Measurements from ENCODE around the gene LIG3.
"Not testable (repeated sequence)": the region's sequence is repeated elsewhere in the genome, so short reads cannot be mapped to it uniquely, and the experiment has no call there.

The LIG3 gene

DNA sequence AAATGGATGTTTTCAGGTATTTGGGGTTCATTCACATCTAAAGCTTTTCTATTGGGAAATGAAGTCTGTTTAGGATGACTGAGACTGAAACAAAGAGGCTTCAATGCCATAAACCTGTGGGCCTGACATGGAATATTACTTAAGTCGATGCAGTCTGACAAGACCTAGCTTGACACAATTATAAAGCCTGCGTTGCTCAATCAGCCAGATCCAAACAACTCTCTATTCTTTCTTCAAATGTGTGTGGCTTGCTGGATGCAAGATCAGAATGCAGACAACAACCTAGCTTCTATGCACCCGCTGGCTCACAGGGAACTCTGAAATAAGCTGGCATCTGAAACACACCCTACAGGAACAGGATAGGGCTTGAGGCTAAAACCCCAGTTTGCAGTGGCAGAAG is 43.2 kb downstream of the LIG3 start:
- no peaks in the 10 kb centered on the region for H3K79me2 ChIP-seq (ENCODE audit: insufficient read depth, low read length)
- H3K9me3 ChIP-seq (ENCODE audit: insufficient read depth, low read length, severe bottlenecking), result no peaks in the 10 kb centered on the region
- H3K4me1 ChIP-seq (ENCODE audit: insufficient read depth, low read length), result peaks cover 15% of the 10 kb centered on the region
- no peak overlapping the region for H2AFZ ChIP-seq (ENCODE audit: low read depth, low read length)
- H3K27me3 ChIP-seq (ENCODE audit: insufficient read depth, low read length, poor library complexity), result no peaks in the 10 kb centered on the region
- H3K4me2 ChIP-seq (ENCODE audit: insufficient read depth, low read length), result no peak overlapping the region
- DNase-seq (no peak), ATAC-seq (ENCODE audit: insufficient read depth, low read depth) (no peak)
- H3K27ac ChIP-seq (ENCODE audit: low read length), result peak overlapping the region; percentile 79
- H4K20me1 ChIP-seq (ENCODE audit: insufficient read depth, low read length), result no peaks in the 10 kb centered on the region
- H3K9ac ChIP-seq (ENCODE audit: low read depth, low read length), result no peak overlapping the region
- H3K4me3 ChIP-seq (ENCODE audit: low read depth in 1 of 2, low read length in 2 of 2), result no peak overlapping the region
- TF ChIP-seq, protein P1, sequence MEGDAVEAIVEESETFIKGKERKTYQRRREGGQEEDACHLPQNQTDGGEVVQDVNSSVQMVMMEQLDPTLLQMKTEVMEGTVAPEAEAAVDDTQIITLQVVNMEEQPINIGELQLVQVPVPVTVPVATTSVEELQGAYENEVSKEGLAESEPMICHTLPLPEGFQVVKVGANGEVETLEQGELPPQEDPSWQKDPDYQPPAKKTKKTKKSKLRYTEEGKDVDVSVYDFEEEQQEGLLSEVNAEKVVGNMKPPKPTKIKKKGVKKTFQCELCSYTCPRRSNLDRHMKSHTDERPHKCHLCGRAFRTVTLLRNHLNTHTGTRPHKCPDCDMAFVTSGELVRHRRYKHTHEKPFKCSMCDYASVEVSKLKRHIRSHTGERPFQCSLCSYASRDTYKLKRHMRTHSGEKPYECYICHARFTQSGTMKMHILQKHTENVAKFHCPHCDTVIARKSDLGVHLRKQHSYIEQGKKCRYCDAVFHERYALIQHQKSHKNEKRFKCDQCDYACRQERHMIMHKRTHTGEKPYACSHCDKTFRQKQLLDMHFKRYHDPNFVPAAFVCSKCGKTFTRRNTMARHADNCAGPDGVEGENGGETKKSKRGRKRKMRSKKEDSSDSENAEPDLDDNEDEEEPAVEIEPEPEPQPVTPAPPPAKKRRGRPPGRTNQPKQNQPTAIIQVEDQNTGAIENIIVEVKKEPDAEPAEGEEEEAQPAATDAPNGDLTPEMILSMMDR (IDR thresholded peaks at IDR 0.05; ENCODE audit: borderline replicate concordance, extremely low read depth, low read length, poor library complexity, severe bottlenecking), result no peak
- H3K36me3 ChIP-seq (ENCODE audit: insufficient read depth, low read length), result peaks cover 35% of the 10 kb centered on the region

DNA sequence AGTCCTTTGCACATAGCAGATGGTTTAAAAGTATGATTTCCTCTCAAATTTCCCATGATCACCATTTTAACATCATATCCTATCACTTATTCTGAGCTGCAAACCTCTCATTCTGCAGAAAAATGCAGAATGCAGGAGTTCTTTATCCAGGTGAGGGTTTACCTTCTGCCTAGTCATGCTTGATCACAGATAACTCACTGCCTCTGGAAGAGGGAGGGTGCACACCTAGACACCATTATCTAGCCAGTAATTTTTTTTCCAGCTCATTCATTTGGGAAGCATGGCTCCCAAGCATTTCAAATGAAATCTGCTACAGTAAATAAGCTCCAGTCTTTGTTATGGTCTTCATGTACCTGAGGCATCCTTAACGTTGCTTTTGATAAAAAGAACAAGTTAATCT is 45.2 kb downstream of the LIG3 start:
- Histone ChIP-seq H3K27me3 (ENCODE audit: insufficient read depth, low read length, poor library complexity) (no peaks in the 10 kb centered on the region), H3K9ac (ENCODE audit: low read depth, low read length) (no peak overlapping the region), H2AFZ (ENCODE audit: low read depth, low read length) (no peak overlapping the region), H4K20me1 (ENCODE audit: insufficient read depth, low read length) (no peaks in the 10 kb centered on the region), H3K4me1 (ENCODE audit: insufficient read depth, low read length) (peaks cover 15% of the 10 kb centered on the region), H3K9me3 (ENCODE audit: insufficient read depth, low read length, severe bottlenecking) (no peaks in the 10 kb centered on the region), H3K79me2 (ENCODE audit: insufficient read depth, low read length) (no peaks in the 10 kb centered on the region), H3K4me3 (ENCODE audit: low read depth in 1 of 2, low read length in 2 of 2) (no peak overlapping the region), H3K27ac (ENCODE audit: low read length) (no peak overlapping the region), H3K4me2 (ENCODE audit: insufficient read depth, low read length) (no peak overlapping the region), H3K36me3 (ENCODE audit: insufficient read depth, low read length) (peaks cover 22% of the 10 kb centered on the region)
- DNase-seq (no peak), ATAC-seq (ENCODE audit: insufficient read depth, low read depth) (no peak)
- no peak for TF ChIP-seq EZH2 (IDR thresholded peaks at IDR 0.05; ENCODE audit: borderline replicate concordance, low read depth, low read length, severe bottlenecking)

- not testable (repeated sequence) for H3K9ac ChIP-seq (ENCODE audit: low read depth, low read length); H3K27ac ChIP-seq (ENCODE audit: low read length)
These were observed 47.8 kb downstream of the LIG3 start for GRCh38 chr17:35028097-35028496.

DNA sequence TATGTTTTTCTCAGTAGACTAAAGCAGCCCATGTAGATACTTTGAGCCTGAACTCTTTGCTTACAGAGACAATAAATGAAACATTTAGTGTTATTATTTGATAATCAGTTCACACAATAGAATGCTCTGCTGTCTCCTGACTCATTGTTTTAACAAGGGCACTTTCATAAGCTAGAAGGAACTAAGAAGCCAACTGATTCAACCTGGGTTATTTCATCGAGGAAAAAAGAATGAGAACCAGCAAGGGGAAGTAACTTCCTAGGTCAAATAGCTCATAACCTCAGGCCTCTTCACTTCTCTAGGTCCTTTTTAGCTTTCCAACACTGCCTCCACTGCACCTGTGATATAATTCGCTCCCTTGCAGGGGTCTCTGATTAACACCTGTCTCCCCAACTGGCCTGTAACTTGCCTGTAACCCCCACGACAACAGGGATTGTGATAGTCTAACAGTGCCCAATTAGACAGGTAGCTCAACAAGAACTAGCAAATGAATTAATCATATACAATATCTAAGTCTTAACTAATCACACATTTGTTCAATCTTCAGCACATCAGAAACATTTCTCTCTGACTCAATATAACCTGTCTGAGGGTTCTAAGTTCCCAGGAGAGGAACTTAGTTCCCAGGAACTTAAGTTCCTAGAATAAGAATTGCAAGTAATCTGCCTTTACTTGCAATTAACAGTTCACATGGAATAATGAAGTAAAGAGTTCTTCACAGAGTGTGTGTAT is 48.4 kb downstream of the LIG3 start:
- H3K4me3 ChIP-seq (ENCODE audit: low read depth in 1 of 2, low read length in 2 of 2), result no peak overlapping the region
- no peak overlapping the region for H3K27ac ChIP-seq (ENCODE audit: low read length)
- H3K36me3 ChIP-seq (ENCODE audit: insufficient read depth, low read length), result peaks cover 10% of the 10 kb centered on the region; the same call in 1 of the 2 replicates
- H2AFZ ChIP-seq (ENCODE audit: low read depth, low read length), result no peak overlapping the region
- TF ChIP-seq, protein P1 (IDR thresholded peaks at IDR 0.05; ENCODE audit: borderline replicate concordance, extremely low read depth, low read length, poor library complexity, severe bottlenecking), result no peak
- no peak for TF ChIP-seq EZH2 (IDR thresholded peaks at IDR 0.05; ENCODE audit: borderline replicate concordance, low read depth, low read length, severe bottlenecking)
- H3K9ac ChIP-seq (ENCODE audit: low read depth, low read length), result no peak overlapping the region
- no peaks in the 10 kb centered on the region for H3K4me1 ChIP-seq (ENCODE audit: insufficient read depth, low read length)
- no peak overlapping the region for H3K4me2 ChIP-seq (ENCODE audit: insufficient read depth, low read length)
- no peak for ATAC-seq (ENCODE audit: insufficient read depth, low read depth)
- DNase-seq, result no peak
- no peaks in the 10 kb centered on the region for H4K20me1 ChIP-seq (ENCODE audit: insufficient read depth, low read length)
- no peaks in the 10 kb centered on the region for H3K79me2 ChIP-seq (ENCODE audit: insufficient read depth, low read length)
- no peaks in the 10 kb centered on the region for H3K27me3 ChIP-seq (ENCODE audit: insufficient read depth, low read length, poor library complexity)
- H3K9me3 ChIP-seq (ENCODE audit: insufficient read depth, low read length, severe bottlenecking), result no peaks in the 10 kb centered on the region

More at GRCh38 chr17:35028097-35028496, 47.8 kb downstream of the LIG3 start:
- DNase-seq; H3K4me3 ChIP-seq (ENCODE audit: low read depth in 1 of 2, low read length in 2 of 2); H3K4me1 ChIP-seq (ENCODE audit: insufficient read depth, low read length); ATAC-seq (ENCODE audit: insufficient read depth, low read depth); H3K27me3 ChIP-seq (ENCODE audit: insufficient read depth, low read length, poor library complexity); H4K20me1 ChIP-seq (ENCODE audit: insufficient read depth, low read length); H3K36me3 ChIP-seq (ENCODE audit: insufficient read depth, low read length); H2AFZ ChIP-seq (ENCODE audit: low read depth, low read length); H3K9me3 ChIP-seq (ENCODE audit: insufficient read depth, low read length, severe bottlenecking); H3K4me2 ChIP-seq (ENCODE audit: insufficient read depth, low read length); H3K79me2 ChIP-seq (ENCODE audit: insufficient read depth, low read length): not testable (repeated sequence)
